Activated CD8-positive, alpha-beta T cell treated with anti-CD3 and anti-CD28 coated beads, Interleukin-2, amount 10 ng/mL, durations not matched to agents 7 days and 5 days (primary cell): ENCODE measurements around the gene C2CD2. TPM values are rescaled to one million over a fixed set of nuclear protein-coding genes. Genes with fewer than 3 reads are reported as not detected.

ENCODE experiments used
- ATAC-seq: fragments of 150-1000 bp; cut with Tn5 transposase; one replicate; pipeline ENCODE4 v1.10.0; 2021; ENCODE audit warnings: moderate library complexity
- CTCF ChIA-PET: fragments of 350-600 bp; sonication (Branson Sonifier 250); formaldehyde crosslinking; loops from one replicate; lab custom pipeline; 2021; ENCODE audit warnings: antibody characterized with exemption; lab: Charles Lee
- POLR2A ChIA-PET: fragments of 350-600 bp; sonication (Branson Sonifier 250); formaldehyde crosslinking; loops from one replicate; lab custom pipeline; 2021; ENCODE audit warnings: antibody characterized with exemption; lab: Charles Lee
- DNase-seq: peaks from one replicate; pipeline ENCODE4 v3.0.0-alpha.2; 2020
- H3K27ac Mint-ChIP-seq: one replicate; pipeline ENCODE4 v1.8.0; 2021; ENCODE audit warnings: mild to moderate bottlenecking, mixed read lengths
- H3K27me3 Mint-ChIP-seq: one replicate; pipeline ENCODE4 v1.8.0; 2021; ENCODE audit warnings: low read depth, mixed read lengths
- H3K36me3 Mint-ChIP-seq: one replicate; pipeline ENCODE4 v1.8.0; 2021; ENCODE audit warnings: low read depth, mixed read lengths
- H3K4me1 Mint-ChIP-seq: one replicate; pipeline ENCODE4 v1.8.0; 2021; ENCODE audit warnings: low read depth, mixed read lengths
- H3K4me3 Mint-ChIP-seq: one replicate; pipeline ENCODE4 v1.8.0; 2021; ENCODE audit warnings: mild to moderate bottlenecking, mixed read lengths
- H3K9me3 Mint-ChIP-seq: one replicate; pipeline ENCODE4 v1.8.0; 2022; ENCODE audit warnings: mixed read lengths; ENCODE audit not compliant: insufficient read depth
- total RNA-seq, 2 experiments: library from RNA; stranded (reverse); gene quantifications; one replicate each; pipeline ENCODE4 v1.2.3, GENCODE V29; 2021

C2CD2 gene
- total RNA-seq, 2 experiments from 2014 or later: 5.5 to 5.6 TPM

- no peaks in the 10 kb centered on the region for H3K9me3 Mint-ChIP-seq
- H3K4me3 Mint-ChIP-seq: no peak overlapping the region
- H3K27ac Mint-ChIP-seq: no peak overlapping the region
- ATAC-seq (no peak), DNase-seq (no peak)
- ChIA-PET POLR2A (no interaction called here), CTCF (no interaction called here)
- H3K36me3 Mint-ChIP-seq: no peaks in the 10 kb centered on the region
- peaks cover 23% of the 10 kb centered on the region for H3K4me1 Mint-ChIP-seq
- no peaks in the 10 kb centered on the region for H3K27me3 Mint-ChIP-seq
Observed at GRCh38 chr21:41869771-41870170, 84.0 kb downstream of the C2CD2 start.

GRCh38 chr21:41868062-41868710 lies 85.6 kb downstream of the C2CD2 start:
- H3K36me3 Mint-ChIP-seq: no peaks in the 10 kb centered on the region
- H3K27ac Mint-ChIP-seq: no peak overlapping the region
- ATAC-seq (no peak), DNase-seq (no peak)
- POLR2A ChIA-PET: no interaction called here
- H3K4me3 Mint-ChIP-seq: no peak overlapping the region
- no peaks in the 10 kb centered on the region for H3K27me3 Mint-ChIP-seq
- H3K4me1 Mint-ChIP-seq: peaks cover 30% of the 10 kb centered on the region
- no peaks in the 10 kb centered on the region for H3K9me3 Mint-ChIP-seq
- CTCF ChIA-PET: interaction anchor here (1.2 to 1.6 kb wide), 3 partner anchors 7 to 12 kb away, joined by 3 to 6 read pairs (median 4); no protein-coding TSS in a partner anchor

- POLR2A ChIA-PET: no interaction called here
- no peak for DNase-seq
- CTCF ChIA-PET: interaction anchor here (1.2 to 1.6 kb wide), 3 partner anchors 8 to 13 kb away, joined by 3 to 6 read pairs (median 4); no protein-coding TSS in a partner anchor
- H3K9me3 Mint-ChIP-seq: no peaks in the 10 kb centered on the region
- no peak overlapping the region for H3K4me3 Mint-ChIP-seq
- no peak for ATAC-seq
- H3K4me1 Mint-ChIP-seq: peaks cover 35% of the 10 kb centered on the region
- no peak overlapping the region for H3K27ac Mint-ChIP-seq
- H3K27me3 Mint-ChIP-seq: no peaks in the 10 kb centered on the region
- H3K36me3 Mint-ChIP-seq: no peaks in the 10 kb centered on the region
Observed at GRCh38 chr21:41867313-41867712, 86.5 kb downstream of the C2CD2 start.

- Mint-ChIP-seq H3K4me1 (peaks cover 35% of the 10 kb centered on the region), H3K27me3 (no peaks in the 10 kb centered on the region), H3K4me3 (no peak overlapping the region), H3K36me3 (no peaks in the 10 kb centered on the region), H3K9me3 (no peaks in the 10 kb centered on the region), H3K27ac (no peak overlapping the region)
- POLR2A ChIA-PET: no interaction called here
- CTCF ChIA-PET: interaction anchor here (1.0 kb wide), 3 partner anchors 49 to 251 kb away, joined by 3 to 5 read pairs (median 3); no protein-coding TSS in a partner anchor
- ATAC-seq (no peak), DNase-seq (no peak)
Observed at GRCh38 chr21:41866274-41866809, 87.5 kb downstream of the C2CD2 start.

GRCh38 chr21:41865002-41865777 lies 88.6 kb downstream of the C2CD2 start:
- Mint-ChIP-seq H3K9me3 (no peaks in the 10 kb centered on the region), H3K27ac (peak overlapping the region; percentile 30), H3K4me1 (peaks cover 35% of the 10 kb centered on the region), H3K36me3 (no peaks in the 10 kb centered on the region), H3K27me3 (no peaks in the 10 kb centered on the region), H3K4me3 (no peak overlapping the region)
- DNase-seq (no peak), ATAC-seq (no peak)
- CTCF ChIA-PET: interaction anchor here (1.0 kb wide), 3 partner anchors 48 to 252 kb away, joined by 3 to 5 read pairs (median 3); no protein-coding TSS in a partner anchor
- POLR2A ChIA-PET: interaction anchor here (0.6 kb wide), 1 partner anchor 78 kb away, joined by 6 read pairs; no protein-coding TSS in a partner anchor

GRCh38 chr21:41864311-41865001 lies 89.4 kb downstream of the C2CD2 start:
- POLR2A ChIA-PET: no interaction called here
- ATAC-seq: no peak
- Mint-ChIP-seq H3K4me1 (peaks cover 35% of the 10 kb centered on the region), H3K9me3 (no peaks in the 10 kb centered on the region), H3K27ac (no peak overlapping the region), H3K27me3 (no peaks in the 10 kb centered on the region), H3K4me3 (no peak overlapping the region), H3K36me3 (no peaks in the 10 kb centered on the region)
- CTCF ChIA-PET: no interaction called here
- DNase-seq: no peak

GRCh38 chr21:41863439-41863740 lies 90.4 kb downstream of the C2CD2 start:
- Mint-ChIP-seq H3K27ac (no peak overlapping the region), H3K9me3 (no peaks in the 10 kb centered on the region), H3K27me3 (no peaks in the 10 kb centered on the region), H3K4me1 (peaks cover 35% of the 10 kb centered on the region), H3K36me3 (no peaks in the 10 kb centered on the region), H3K4me3 (no peak overlapping the region)
- ChIA-PET CTCF (no interaction called here), POLR2A (no interaction called here)
- DNase-seq: no peak
- no peak for ATAC-seq

- ATAC-seq: no peak
- H3K27me3 Mint-ChIP-seq: no peaks in the 10 kb centered on the region
- no peaks in the 10 kb centered on the region for H3K9me3 Mint-ChIP-seq
- ChIA-PET CTCF (no interaction called here), POLR2A (no interaction called here)
- peaks cover 4% of the 10 kb centered on the region for H3K36me3 Mint-ChIP-seq
- no peak overlapping the region for H3K4me3 Mint-ChIP-seq
- DNase-seq: no peak
- no peak overlapping the region for H3K27ac Mint-ChIP-seq
- H3K4me1 Mint-ChIP-seq: peaks cover 30% of the 10 kb centered on the region
Observed at GRCh38 chr21:41861987-41862386, 91.8 kb downstream of the C2CD2 start.

GRCh38 chr21:41861255-41861654 lies 92.6 kb downstream of the C2CD2 start:
- CTCF ChIA-PET: no interaction called here
- POLR2A ChIA-PET: no interaction called here
- H3K4me3 Mint-ChIP-seq: no peak overlapping the region
- H3K27me3 Mint-ChIP-seq: no peaks in the 10 kb centered on the region
- H3K36me3 Mint-ChIP-seq: peaks cover 7% of the 10 kb centered on the region
- DNase-seq: no peak
- peaks cover 24% of the 10 kb centered on the region for H3K4me1 Mint-ChIP-seq
- no peak overlapping the region for H3K27ac Mint-ChIP-seq
- ATAC-seq: no peak
- H3K9me3 Mint-ChIP-seq: no peaks in the 10 kb centered on the region

- no peak for ATAC-seq
- H3K27me3 Mint-ChIP-seq: no peaks in the 10 kb centered on the region
- ChIA-PET CTCF (interaction anchor here (1.2 to 1.3 kb wide), 2 partner anchors 248 to 258 kb away, joined by 3 to 4 read pairs; no protein-coding TSS in a partner anchor), POLR2A (interaction anchor here (0.5 kb wide), 1 partner anchor 18 kb away, joined by 3 read pairs; no protein-coding TSS in a partner anchor)
- H3K4me3 Mint-ChIP-seq: no peak overlapping the region
- no peaks in the 10 kb centered on the region for H3K9me3 Mint-ChIP-seq
- peaks cover 9% of the 10 kb centered on the region for H3K4me1 Mint-ChIP-seq
- H3K36me3 Mint-ChIP-seq: peaks cover 12% of the 10 kb centered on the region
- no peak for DNase-seq
- H3K27ac Mint-ChIP-seq: no peak overlapping the region
Observed at GRCh38 chr21:41859297-41859980, 94.4 kb downstream of the C2CD2 start.
